Measurements from ENCODE around the gene CEP41. TPM values are rescaled to one million over a fixed set of nuclear protein-coding genes. Genes with fewer than 3 reads are reported as not detected.

Gene CEP41
- total RNA-seq, 1 donor = 9.8 TPM

- Histone ChIP-seq H3K27me3 (ENCODE audit: insufficient read depth, low read length) (no peaks in the 10 kb centered on the region), H3K79me2 (ENCODE audit: insufficient read depth, low read length) (no peaks in the 10 kb centered on the region), H3K4me3 (ENCODE audit: insufficient read depth, low read length) (no peak overlapping the region), H2AFZ (ENCODE audit: low read length) (no peak overlapping the region), H4K20me1 (ENCODE audit: insufficient read depth, low read length) (no peaks in the 10 kb centered on the region), H3K4me2 (ENCODE audit: insufficient read depth, low read length) (no peak overlapping the region), H3K36me3 (ENCODE audit: insufficient read depth, low read length) (no peaks in the 10 kb centered on the region), H3K9me3 (ENCODE audit: low read depth, low read length) (no peaks in the 10 kb centered on the region), H3K4me1 (ENCODE audit: insufficient read depth, low read length) (peaks cover 23% of the 10 kb centered on the region), H3K27ac (ENCODE audit: low read depth, low read length) (no peak overlapping the region)
- DNase-seq (ENCODE audit: insufficient read length, low spot score, missing footprints) = no peak
- TF ChIP-seq CTCF (IDR thresholded peaks at IDR 0.05; ENCODE audit: extremely low read depth, low read depth, low read length) = no peak
Observed at GRCh38 chr7:130397051-130397757, 43.6 kb downstream of the CEP41 start.

DNA sequence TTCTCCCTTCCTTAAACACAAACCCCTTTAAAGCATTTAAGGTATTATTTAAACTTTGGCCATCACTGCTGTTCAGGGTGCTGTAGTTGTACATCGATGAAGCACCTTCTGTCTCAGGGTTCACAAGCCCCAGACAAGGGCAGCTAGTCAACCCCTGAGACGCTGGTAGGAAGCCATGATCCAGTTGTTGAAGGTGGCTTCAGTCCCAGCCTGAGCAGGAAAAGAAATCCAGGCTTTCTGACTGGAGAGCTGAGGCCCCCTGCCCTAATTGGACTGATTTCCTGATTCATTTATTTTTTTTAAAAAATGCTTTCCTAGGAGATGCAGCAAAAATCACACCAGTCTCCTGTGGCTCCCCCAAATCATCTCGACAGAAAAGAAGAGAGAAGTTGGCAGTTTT is 44.7 kb downstream of the CEP41 start:
- Histone ChIP-seq H3K27me3 (ENCODE audit: insufficient read depth, low read length) (no peaks in the 10 kb centered on the region), H4K20me1 (ENCODE audit: insufficient read depth, low read length) (no peaks in the 10 kb centered on the region), H2AFZ (ENCODE audit: low read length) (no peak overlapping the region), H3K36me3 (ENCODE audit: insufficient read depth, low read length) (no peaks in the 10 kb centered on the region), H3K4me1 (ENCODE audit: insufficient read depth, low read length) (peaks cover 29% of the 10 kb centered on the region), H3K79me2 (ENCODE audit: insufficient read depth, low read length) (no peaks in the 10 kb centered on the region), H3K27ac (ENCODE audit: low read depth, low read length) (no peak overlapping the region), H3K4me2 (ENCODE audit: insufficient read depth, low read length) (no peak overlapping the region), H3K9me3 (ENCODE audit: low read depth, low read length) (no peaks in the 10 kb centered on the region), H3K4me3 (ENCODE audit: insufficient read depth, low read length) (no peak overlapping the region)
- TF ChIP-seq CTCF (IDR thresholded peaks at IDR 0.05; ENCODE audit: extremely low read depth, low read depth, low read length) = no peak
- DNase-seq (ENCODE audit: insufficient read length, low spot score, missing footprints) = no peak

GRCh38 chr7:130395421-130395820 is 45.4 kb downstream of the CEP41 start:
- H3K4me2 ChIP-seq (ENCODE audit: insufficient read depth, low read length) = no peak overlapping the region
- H3K36me3 ChIP-seq (ENCODE audit: insufficient read depth, low read length) = no peaks in the 10 kb centered on the region
- no peaks in the 10 kb centered on the region for H3K9me3 ChIP-seq (ENCODE audit: low read depth, low read length)
- no peaks in the 10 kb centered on the region for H4K20me1 ChIP-seq (ENCODE audit: insufficient read depth, low read length)
- H3K27ac ChIP-seq (ENCODE audit: low read depth, low read length) = no peak overlapping the region
- DNase-seq (ENCODE audit: insufficient read length, low spot score, missing footprints) = no peak
- H2AFZ ChIP-seq (ENCODE audit: low read length) = no peak overlapping the region
- H3K79me2 ChIP-seq (ENCODE audit: insufficient read depth, low read length) = no peaks in the 10 kb centered on the region
- TF ChIP-seq CTCF (IDR thresholded peaks at IDR 0.05; ENCODE audit: extremely low read depth, low read depth, low read length) = no peak
- H3K27me3 ChIP-seq (ENCODE audit: insufficient read depth, low read length) = no peaks in the 10 kb centered on the region
- peaks cover 26% of the 10 kb centered on the region for H3K4me1 ChIP-seq (ENCODE audit: insufficient read depth, low read length)
- no peak overlapping the region for H3K4me3 ChIP-seq (ENCODE audit: insufficient read depth, low read length)

- H3K27me3 ChIP-seq (ENCODE audit: insufficient read depth, low read length) = no peaks in the 10 kb centered on the region
- H3K79me2 ChIP-seq (ENCODE audit: insufficient read depth, low read length) = no peaks in the 10 kb centered on the region
- no peaks in the 10 kb centered on the region for H4K20me1 ChIP-seq (ENCODE audit: insufficient read depth, low read length)
- H3K27ac ChIP-seq (ENCODE audit: low read depth, low read length) = no peak overlapping the region
- no peaks in the 10 kb centered on the region for H3K36me3 ChIP-seq (ENCODE audit: insufficient read depth, low read length)
- DNase-seq (ENCODE audit: insufficient read length, low spot score, missing footprints) = no peak
- no peak overlapping the region for H2AFZ ChIP-seq (ENCODE audit: low read length)
- no peak overlapping the region for H3K4me3 ChIP-seq (ENCODE audit: insufficient read depth, low read length)
- no peak for TF ChIP-seq CTCF (IDR thresholded peaks at IDR 0.05; ENCODE audit: extremely low read depth, low read depth, low read length)
- no peaks in the 10 kb centered on the region for H3K9me3 ChIP-seq (ENCODE audit: low read depth, low read length)
- H3K4me2 ChIP-seq (ENCODE audit: insufficient read depth, low read length) = no peak overlapping the region
- H3K4me1 ChIP-seq (ENCODE audit: insufficient read depth, low read length) = peaks cover 22% of the 10 kb centered on the region
Observed at GRCh38 chr7:130394421-130395195, 46.2 kb downstream of the CEP41 start.
